Erythroblast (primary cell): ENCODE results near the gene SLC66A3.

Source experiments
- GATA1 ChIP-seq: IDR thresholded peaks from 2 replicates; pipeline ENCODE4 v1.6.1; 2011; ENCODE audit warnings: low read depth, mild to moderate bottlenecking, control low read depth, low read length, moderate library complexity
- POLR2A ChIP-seq: IDR thresholded peaks from 2 replicates; pipeline ENCODE4 v1.6.1; 2011; ENCODE audit warnings: mild to moderate bottlenecking, low read length

- no peak for TF ChIP-seq POLR2A
- TF ChIP-seq GATA1 = no peak
Observed at GRCh38 chr2:11142987-11143386, 12.3 kb upstream of the SLC66A3 start.
